Neural progenitor cell (in vitro differentiated cells): ENCODE results near the gene KLHL26. TPM values are rescaled to one million over a fixed set of nuclear protein-coding genes. Genes with fewer than 3 reads are reported as not detected.

Experiments used
- DNase-seq: peaks from one replicate; pipeline ENCODE4 v3.0.0-alpha.2; 2016; ENCODE audit warnings: low spot score
- H2AFZ ChIP-seq: fragments of 200-600 bp; sonication (generic); replicated peaks from 2 replicates; pipeline ENCODE4 v1.6.1; 2016; ENCODE audit warnings: antibody characterized with exemption
- H3F3A ChIP-seq: fragments of 200-600 bp; sonication (generic); 2 replicates; pipeline ENCODE4 v1.6.1; 2016; ENCODE audit warnings: antibody characterized with exemption, low read depth
- H3K27ac ChIP-seq: fragments of 200-600 bp; sonication (generic); 2 replicates; pipeline ENCODE4 v1.5.1; 2016; ENCODE audit warnings: mild to moderate bottlenecking
- H3K27me3 ChIP-seq: fragments of 200-600 bp; sonication (generic); 2 replicates; pipeline ENCODE4 v1.6.1; 2016; ENCODE audit warnings: mild to moderate bottlenecking, moderate library complexity
- H3K36me3 ChIP-seq: fragments of 200-600 bp; sonication (generic); 2 replicates; pipeline ENCODE4 v1.5.1; 2016
- H3K4me1 ChIP-seq: fragments of 200-600 bp; sonication (generic); 2 replicates; pipeline ENCODE4 v1.6.1; 2016; ENCODE audit warnings: mixed run types
- H3K4me2 ChIP-seq: fragments of 200-600 bp; sonication (generic); 2 replicates; pipeline ENCODE4 v1.6.1; 2016
- H3K4me3 ChIP-seq: fragments of 200-600 bp; sonication (generic); 2 replicates; pipeline ENCODE4 v1.5.1; 2016
- H3K79me2 ChIP-seq: fragments of 200-600 bp; sonication (generic); 2 replicates; pipeline ENCODE4 v1.6.1; 2016; ENCODE audit warnings: low read depth
- H3K9ac ChIP-seq: fragments of 200-600 bp; sonication (generic); 2 replicates; pipeline ENCODE4 v1.6.1; 2016
- H3K9me3 ChIP-seq: fragments of 200-600 bp; sonication (generic); 2 replicates; pipeline ENCODE4 v1.5.1; 2016; ENCODE audit warnings: low read depth
- H4K20me1 ChIP-seq: fragments of 200-600 bp; sonication (generic); 2 replicates; pipeline ENCODE4 v1.6.1; 2016; ENCODE audit warnings: low read depth
- H3K27ac Mint-ChIP-seq: 3 replicates; pipeline ENCODE4 v1.8.0; 2021; ENCODE audit warnings: mixed read lengths
- H3K27me3 Mint-ChIP-seq: 2 replicates; pipeline ENCODE4 v1.8.0; 2022; ENCODE audit warnings: low read depth, mild to moderate bottlenecking, inconsistent platforms, moderate library complexity, mixed read lengths; ENCODE audit not compliant: insufficient read depth
- H3K36me3 Mint-ChIP-seq: 3 replicates; pipeline ENCODE4 v1.8.0; 2021; ENCODE audit warnings: mixed read lengths
- H3K4me1 Mint-ChIP-seq: 3 replicates; pipeline ENCODE4 v1.8.0; 2021; ENCODE audit warnings: mixed read lengths
- H3K4me3 Mint-ChIP-seq: 3 replicates; pipeline ENCODE4 v1.8.0; 2021; ENCODE audit warnings: mild to moderate bottlenecking, moderate library complexity, mixed read lengths
- H3K9me3 Mint-ChIP-seq: 3 replicates; pipeline ENCODE4 v1.8.0; 2020; ENCODE audit warnings: mixed read lengths
- CTCF ChIP-seq: fragments of 200-600 bp; sonication (generic); IDR thresholded peaks from 2 replicates; pipeline ENCODE4 v1.5.1; 2017; ENCODE audit warnings: antibody characterized with exemption, mild to moderate bottlenecking
- EZH2 ChIP-seq: fragments of 200-600 bp; sonication (generic); IDR thresholded peaks from 2 replicates; pipeline ENCODE4 v1.6.1; 2017; ENCODE audit warnings: antibody characterized with exemption, mild to moderate bottlenecking, moderate library complexity
- EZH2phosphoT487 ChIP-seq: fragments of 200-600 bp; sonication (generic); IDR thresholded peaks from 2 replicates; pipeline ENCODE4 v1.6.1; 2017; ENCODE audit warnings: antibody characterized with exemption
- total RNA-seq: library from RNA; depleted of rRNA; stranded (reverse); fragments of >200 nt; gene quantifications from 2 replicates; pipeline ENCODE4 v1.2.3, GENCODE V29; 2015; ENCODE audit warnings: low replicate concordance

Gene KLHL26
- total RNA-seq, 1 donor from 2014 or later = 5.8 TPM

- no peak overlapping the region for H3K4me2 ChIP-seq
- H2AFZ ChIP-seq = no peak overlapping the region
- no peak overlapping the region for H3K4me3 ChIP-seq
- H3K36me3 Mint-ChIP-seq = no peaks in the 10 kb centered on the region
- H3K27ac Mint-ChIP-seq = no peak overlapping the region
- H3K27me3 Mint-ChIP-seq = peaks cover 1% of the 10 kb centered on the region
- no peak for TF ChIP-seq EZH2phosphoT487
- TF ChIP-seq EZH2 = no peak
- peaks cover 66% of the 10 kb centered on the region for H4K20me1 ChIP-seq
- H3K27me3 ChIP-seq = no peaks in the 10 kb centered on the region
- peaks cover 15% of the 10 kb centered on the region for H3K4me1 Mint-ChIP-seq
- no peak overlapping the region for H3K4me3 Mint-ChIP-seq
- H3F3A ChIP-seq = peaks cover 25% of the 10 kb centered on the region
- no peaks in the 10 kb centered on the region for H3K36me3 ChIP-seq
- H3K79me2 ChIP-seq = peaks cover 61% of the 10 kb centered on the region
- no peak overlapping the region for H3K27ac ChIP-seq
- no peak overlapping the region for H3K9ac ChIP-seq
- no peak for DNase-seq
- no peaks in the 10 kb centered on the region for H3K9me3 Mint-ChIP-seq
- H3K4me1 ChIP-seq = peaks cover 20% of the 10 kb centered on the region
- no peaks in the 10 kb centered on the region for H3K9me3 ChIP-seq
Observed at GRCh38 chr19:18704971-18705370, 68.1 kb downstream of the KLHL26 start.

DNA sequence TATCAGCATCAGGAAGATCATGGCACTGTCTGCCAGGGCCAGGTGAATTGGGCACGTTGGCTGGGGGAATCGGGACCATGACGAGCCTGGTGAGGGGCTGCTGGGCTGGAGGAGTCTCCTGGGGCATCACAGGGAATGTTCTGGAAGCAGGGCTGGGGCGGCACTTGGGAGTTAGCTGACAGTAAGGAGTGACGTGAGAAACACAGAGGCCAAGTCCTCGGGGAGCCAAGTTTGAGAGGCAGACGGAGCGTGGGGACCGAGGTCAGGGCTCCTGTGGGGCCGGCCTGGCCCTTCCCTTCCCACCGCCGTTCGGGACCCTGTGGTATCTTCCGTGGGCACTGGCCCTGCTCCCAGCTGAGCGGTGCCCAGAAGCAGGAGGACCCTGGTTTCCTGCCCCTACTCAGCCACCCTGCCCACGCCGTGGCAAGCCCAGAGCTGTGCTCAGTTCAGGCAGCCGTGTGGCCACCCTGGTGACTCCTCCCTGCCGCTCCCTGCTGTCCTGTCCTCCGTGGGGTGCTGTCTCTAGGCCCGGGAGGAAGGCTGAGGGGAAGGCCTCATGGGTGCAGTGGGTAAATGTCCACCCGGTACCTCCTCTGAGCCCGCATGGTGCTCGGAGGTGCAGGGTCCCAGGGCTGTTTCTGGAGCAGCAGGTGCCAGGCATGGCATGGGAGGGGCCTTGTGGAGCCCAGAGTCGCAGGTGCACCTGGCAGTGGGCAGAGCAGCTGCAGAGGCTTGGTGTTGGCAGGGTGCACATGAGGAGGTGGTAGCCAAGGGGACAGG is 71.8 kb downstream of the KLHL26 start:
- no peaks in the 10 kb centered on the region for H3K36me3 Mint-ChIP-seq
- Histone ChIP-seq H4K20me1 (peaks cover 46% of the 10 kb centered on the region), H3K4me2 (no peak overlapping the region), H2AFZ (no peak overlapping the region), H3K9ac (no peak overlapping the region), H3F3A (no peaks in the 10 kb centered on the region), H3K4me1 (no peaks in the 10 kb centered on the region), H3K9me3 (no peaks in the 10 kb centered on the region), H3K27ac (no peak overlapping the region), H3K79me2 (peaks cover 39% of the 10 kb centered on the region), H3K27me3 (no peaks in the 10 kb centered on the region), H3K36me3 (no peaks in the 10 kb centered on the region), H3K4me3 (no peak overlapping the region)
- H3K4me3 Mint-ChIP-seq = no peak overlapping the region
- TF ChIP-seq CTCF (no peak), EZH2 (no peak), EZH2phosphoT487 (no peak)
- H3K4me1 Mint-ChIP-seq = peaks cover 14% of the 10 kb centered on the region
- H3K27me3 Mint-ChIP-seq = no peaks in the 10 kb centered on the region
- DNase-seq = no peak
- no peak overlapping the region for H3K27ac Mint-ChIP-seq
- no peaks in the 10 kb centered on the region for H3K9me3 Mint-ChIP-seq

- DNase-seq = no peak
- Histone ChIP-seq H3K27me3 (no peaks in the 10 kb centered on the region), H3K79me2 (peaks cover 34% of the 10 kb centered on the region), H3K36me3 (no peaks in the 10 kb centered on the region), H3K4me1 (no peaks in the 10 kb centered on the region), H4K20me1 (peaks cover 39% of the 10 kb centered on the region), H2AFZ (no peak overlapping the region), H3K9me3 (no peaks in the 10 kb centered on the region), H3K4me3 (no peak overlapping the region), H3K27ac (no peak overlapping the region), H3K9ac (no peak overlapping the region), H3K4me2 (no peak overlapping the region), H3F3A (no peaks in the 10 kb centered on the region)
- no peaks in the 10 kb centered on the region for H3K36me3 Mint-ChIP-seq
- H3K4me3 Mint-ChIP-seq = no peak overlapping the region
- H3K4me1 Mint-ChIP-seq = peaks cover 14% of the 10 kb centered on the region
- TF ChIP-seq EZH2phosphoT487 (no peak), EZH2 (no peak), CTCF (no peak)
- no peaks in the 10 kb centered on the region for H3K9me3 Mint-ChIP-seq
- no peaks in the 10 kb centered on the region for H3K27me3 Mint-ChIP-seq
- peak overlapping the region; percentile 50 for H3K27ac Mint-ChIP-seq
Observed at GRCh38 chr19:18709546-18709945, 72.7 kb downstream of the KLHL26 start.

DNA sequence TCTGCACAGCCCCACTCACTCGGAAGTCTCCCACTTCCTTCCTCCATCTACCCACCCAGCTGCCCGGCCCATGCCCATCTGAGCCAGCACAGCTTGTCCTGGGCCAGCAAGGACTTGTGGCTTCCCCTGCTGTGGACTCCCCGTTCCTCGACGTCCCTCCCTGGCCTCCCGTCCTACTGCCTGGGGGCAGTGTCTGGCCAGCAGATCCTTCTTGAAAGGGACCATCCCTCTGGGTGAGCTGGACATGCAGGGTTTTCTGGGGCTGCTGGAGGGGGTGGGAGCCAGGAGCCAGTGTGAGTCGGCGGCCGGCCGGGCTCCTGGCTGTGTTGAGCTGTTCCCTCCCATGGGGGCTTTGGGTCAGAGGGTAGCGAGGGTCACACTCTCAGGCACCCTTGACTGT is 73.4 kb downstream of the KLHL26 start:
- no peak for TF ChIP-seq EZH2phosphoT487
- TF ChIP-seq EZH2 = no peak
- no peak for TF ChIP-seq CTCF

More for the DNA sequence above, 73.4 kb downstream of the KLHL26 start:
- H3K4me1 Mint-ChIP-seq = peaks cover 11% of the 10 kb centered on the region
- Histone ChIP-seq H2AFZ (no peak overlapping the region), H3K36me3 (no peaks in the 10 kb centered on the region), H3K9me3 (no peaks in the 10 kb centered on the region), H3K9ac (no peak overlapping the region), H3K4me3 (no peak overlapping the region), H4K20me1 (peaks cover 39% of the 10 kb centered on the region), H3K79me2 (peaks cover 31% of the 10 kb centered on the region), H3K4me1 (no peaks in the 10 kb centered on the region), H3F3A (no peaks in the 10 kb centered on the region), H3K27ac (no peak overlapping the region), H3K4me2 (no peak overlapping the region), H3K27me3 (no peaks in the 10 kb centered on the region)
- no peaks in the 10 kb centered on the region for H3K36me3 Mint-ChIP-seq
- H3K9me3 Mint-ChIP-seq = no peaks in the 10 kb centered on the region
- no peak overlapping the region for H3K4me3 Mint-ChIP-seq
- no peak overlapping the region for H3K27ac Mint-ChIP-seq
- DNase-seq = no peak
- no peaks in the 10 kb centered on the region for H3K27me3 Mint-ChIP-seq
